Keratinocyte (primary cell): ENCODE measurements around the gene CDK3.

Experiments used
- CTCF ChIP-seq, 3 experiments: IDR thresholded peaks in 1 of 3; conservative IDR thresholded peaks in 1 of 3; optimal IDR thresholded peaks in 1 of 3; 2 replicates in 2 of 3; 3 replicates in 1 of 3; pipeline versions ENCODE3 to v1.5.1; 2011; ENCODE audit warnings: low read length in 3 of 3, mild to moderate bottlenecking in 3 of 3, moderate library complexity in 2 of 3, control low read depth in 1 of 3, inconsistent platforms in 1 of 3; ENCODE audit not compliant: insufficient read depth in 2 of 3; ENCODE audit errors: extremely low read depth in 1 of 3
- EZH2 ChIP-seq: IDR thresholded peaks from one replicate; pipeline ENCODE4 v1.6.1; 2012; ENCODE audit warnings: inconsistent platforms, mild to moderate bottlenecking, low read length, moderate library complexity

GRCh38 chr17:75959839-75960511 is 40.7 kb upstream of the CDK3 start:
- no peak for TF ChIP-seq EZH2
- TF ChIP-seq CTCF (optimal IDR thresholded peaks at IDR 0.05 in 1 of 3, IDR thresholded peaks at IDR 0.05 in 1 of 3, conservative IDR thresholded peaks at IDR 0.05 in 1 of 3; ENCODE audit: extremely low read depth in 1 of 3, insufficient read depth in 2 of 3, low read length in 3 of 3) = no peak
